GM12878 (cell line): ENCODE measurements around the gene PPP6R2. TPM values are rescaled to one million over a fixed set of nuclear protein-coding genes. Genes with fewer than 3 reads are reported as not detected.

Experiments
- ATAC-seq: fragments of 200-7000 bp; cut with Tn5 transposase; 3 replicates; pipeline ENCODE4 v1.9.1; 2020; ENCODE audit warnings: mild to moderate bottlenecking, moderate library complexity
- BruUV-seq: library from RNA; stranded (reverse); fragments of 400-500 nt; replicated peaks from 2 replicates; lab custom pipeline; 2021; lab: Mats Ljungman, UMichigan
- CTCF ChIA-PET: fragments of 300-600 bp; sonication (Branson Sonifier 250); formaldehyde crosslinking; extraction: SDS; loops from one replicate; lab custom pipeline; 2021; ENCODE audit warnings: inconsistent platforms; lab: Yijun Ruan, JAX
- POLR2A ChIA-PET: fragments of 350-600 bp; formaldehyde crosslinking; extraction: SDS; loops from one replicate; lab custom pipeline; 2021; ENCODE audit warnings: inconsistent platforms; lab: Charles Lee
- RAD21 ChIA-PET: fragments of 300-600 bp; sonication (Branson Sonifier 250); formaldehyde crosslinking; loops from one replicate; lab custom pipeline; 2023; ENCODE audit warnings: antibody characterized with exemption; ENCODE audit not compliant: unreplicated experiment; lab: Charles Lee
- SMC1A ChIA-PET: fragments of 300-600 bp; sonication (Branson Sonifier 250); formaldehyde crosslinking; loops from one replicate; lab custom pipeline; 2023; ENCODE audit not compliant: unreplicated experiment, uncharacterized antibody; lab: Charles Lee
- DNase-seq: peaks from one replicate; pipeline ENCODE4 v3.0.0-alpha.2; 2011; ENCODE audit warnings: low read depth, low spot score
- FAIRE-seq: peaks from 3 replicates; lab custom pipeline; 2011; peaks lifted over from hg19 to GRCh38; lab: Jason Lieb, UNC
- H2AFZ ChIP-seq: 2 replicates; pipeline ENCODE4 v1.6.0; 2011; ENCODE audit warnings: low read depth, low read length, control low read depth; ENCODE audit not compliant: control insufficient read depth
- H3K27ac ChIP-seq: 2 replicates; pipeline ENCODE4 v1.5.1; 2011; ENCODE audit warnings: control low read depth; ENCODE audit not compliant: control insufficient read depth, insufficient read depth
- H3K27me3 ChIP-seq, 2 experiments: replicated peaks in 1 of 2; 2 replicates each; pipeline versions ENCODE4 v1.6.0 to v1.6.1; 2011; ENCODE audit warnings: low read length in 1 of 2; ENCODE audit not compliant: control insufficient read depth in 2 of 2, insufficient read depth in 2 of 2
- H3K36me3 ChIP-seq, 2 experiments: 2 replicates each; pipeline ENCODE4 v1.5.1; 2011; ENCODE audit warnings: low read length in 1 of 2; ENCODE audit not compliant: control insufficient read depth in 2 of 2, insufficient read depth in 2 of 2
- H3K4me1 ChIP-seq: 2 replicates; pipeline ENCODE4 v1.6.1; 2011; ENCODE audit warnings: mild to moderate bottlenecking, low read length, moderate library complexity, mixed read lengths; ENCODE audit not compliant: control insufficient read depth, insufficient read depth
- H3K4me2 ChIP-seq: 2 replicates; pipeline ENCODE4 v1.6.0; 2011; ENCODE audit warnings: control low read depth; ENCODE audit not compliant: control insufficient read depth, insufficient read depth
- H3K4me3 ChIP-seq: fragments of 200-600 bp; sonication (generic); 2 replicates; pipeline ENCODE4 v1.5.1; 2016
- H3K79me2 ChIP-seq: 2 replicates; pipeline ENCODE4 v1.6.0; 2011; ENCODE audit warnings: low read length; ENCODE audit not compliant: control insufficient read depth, insufficient read depth
- H3K9ac ChIP-seq: 2 replicates; pipeline ENCODE4 v1.8.0; 2011; ENCODE audit warnings: low read length, control low read depth, mixed read lengths; ENCODE audit not compliant: control insufficient read depth, insufficient read depth
- H3K9me3 ChIP-seq: replicated peaks from 3 replicates; pipeline ENCODE4 v1.5.1; 2011; ENCODE audit warnings: mild to moderate bottlenecking, low read length; ENCODE audit not compliant: control insufficient read depth, insufficient read depth
- H4K20me1 ChIP-seq: 2 replicates; pipeline ENCODE4 v1.6.0; 2011; ENCODE audit not compliant: control insufficient read depth, insufficient read depth
- ATF7 ChIP-seq: fragments of 450-650 bp; IDR thresholded peaks from 2 replicates; pipeline ENCODE4 v1.6.1; 2016; ENCODE audit warnings: low read depth, mild to moderate bottlenecking
- CTCF ChIP-seq, 3 experiments: IDR thresholded peaks in 2 of 3; conservative IDR thresholded peaks in 1 of 3; 2 replicates each; pipeline ENCODE4 v1.5.1; 2011; ENCODE audit warnings: low read depth in 3 of 3, low read length in 3 of 3, mild to moderate bottlenecking in 3 of 3, control low read depth in 2 of 3, moderate library complexity in 2 of 3, inconsistent platforms in 1 of 3, mixed read lengths in 1 of 3; ENCODE audit not compliant: control insufficient read depth in 2 of 3, insufficient read depth in 1 of 3; ENCODE audit errors: extremely low read depth in 1 of 3
- PBX3 ChIP-seq: IDR thresholded peaks from 2 replicates; pipeline ENCODE4 v1.6.1; 2011; ENCODE audit warnings: mild to moderate bottlenecking, low read depth, low read length, moderate library complexity; ENCODE audit not compliant: insufficient replicate concordance
- POLR2A ChIP-seq: IDR thresholded peaks from 2 replicates; pipeline ENCODE4 v1.6.1; 2011; ENCODE audit warnings: low read depth, mild to moderate bottlenecking, low read length
- RAD21 ChIP-seq: IDR thresholded peaks from 2 replicates; pipeline ENCODE4 v1.6.1; 2011; ENCODE audit warnings: mild to moderate bottlenecking, low read depth, low read length, moderate library complexity; ENCODE audit not compliant: insufficient read depth
- ZBTB33 ChIP-seq: fragments of 450-650 bp; IDR thresholded peaks from 2 replicates; pipeline ENCODE4 v1.6.1; 2017; ENCODE audit warnings: mild to moderate bottlenecking
- WGBS: methylation state at CpG from one replicate; pipeline ENCODE4 v1.1.6; 2016; ENCODE audit warnings: low lambda C conversion rate; ENCODE audit not compliant: insufficient replicate concordance, insufficient coverage; ENCODE audit errors: missing lambda C conversion rate; 5-methylcytosine and 5-hydroxymethylcytosine counted together
- in situ Hi-C: fragments of 300-500 bp; cut with MboI; formaldehyde crosslinking; loops from 9 replicates; pipeline ENCODE4 v1.14.3; 2018; ENCODE audit warnings: mixed read lengths
- intact Hi-C: fragments of 100-400 bp; cut with micrococcal nuclease; formaldehyde crosslinking; loops from one replicate; pipeline ENCODE4 v1.14.2; 2022; ENCODE audit not compliant: unreplicated experiment
- polyA plus RNA-seq, 11 experiments: library from polyadenylated mRNA; depleted of rRNA in 4 of 11; unstranded in 6 of 11; stranded (reverse) in 5 of 11; fragments of >200 nt; fragmentation: Nextera tagmentation in 4 of 11; fragmentation: Illumina TruSeq in 1 of 11; extraction: Ambion mirVana in 4 of 11; extraction: Trizol in 1 of 11; gene quantifications; 1 replicate in 1 of 11; 2 replicates in 10 of 11; pipeline versions ENCODE4 v1.2.1 to v1.2.3, GENCODE V29; 2011 to 2016; ENCODE audit warnings: inconsistent platforms in 2 of 11, missing spikeins in 2 of 11, low read depth in 1 of 11
- total RNA-seq, 4 experiments: library from RNA; depleted of rRNA in 3 of 4; stranded (reverse); fragments of >200 nt in 3 of 4; fragmentation: Illumina TruSeq in 1 of 4; extraction: Trizol in 1 of 4; gene quantifications; 2 replicates each; pipeline versions ENCODE4 v1.2.1 to v1.2.3, GENCODE V29; 2013 to 2021

PPP6R2 gene
- total and polyA plus RNA-seq, 10 of the 15 experiments (the other 5 are each of a cell fraction or from before 2014, with no cell fraction given), result 0.29 to 52.6 (median 25.4) TPM

DNA sequence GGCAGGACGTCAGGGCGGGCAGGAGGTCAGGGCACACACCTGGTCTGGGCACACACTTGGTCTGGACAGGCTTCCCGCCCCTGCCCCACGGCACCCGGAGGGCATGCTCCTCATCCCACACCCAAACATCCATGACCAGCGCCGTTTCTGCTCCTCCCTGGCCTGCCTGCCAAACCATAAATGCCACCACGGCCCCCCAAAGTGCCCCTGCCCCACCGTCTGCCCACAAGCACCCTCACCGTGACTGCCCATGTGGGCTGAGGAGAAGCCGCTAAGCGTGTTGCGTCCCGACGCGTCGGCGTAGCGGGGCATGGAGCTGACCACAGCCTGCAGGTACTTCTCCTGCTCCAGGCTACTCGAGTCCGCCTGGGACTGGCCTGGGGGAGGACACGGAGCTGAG is 115.9 kb downstream of the PPP6R2 start:
- no peak for DNase-seq
- Histone ChIP-seq H2AFZ (no peak overlapping the region), H3K4me2 (no peak overlapping the region), H3K4me3 (no peak overlapping the region), H3K27me3 (no peaks in the 10 kb centered on the region), H3K36me3 (peaks cover 9 to 54% of the 10 kb centered on the region in 2 experiments; a peak in 3 of 4 replicates), H3K9ac (no peak overlapping the region), H3K9me3 (no peaks in the 10 kb centered on the region), H3K27ac (no peak overlapping the region), H3K4me1 (no peaks in the 10 kb centered on the region), H3K79me2 (no peaks in the 10 kb centered on the region), H4K20me1 (no peaks in the 10 kb centered on the region)
- no peak for TF ChIP-seq ATF7
- TF ChIP-seq POLR2A, result peak; percentile 18; the same call in 1 of the 2 replicates
- CTCF ChIA-PET, result interaction anchor here (1.3 to 1.4 kb wide), 2 partner anchors 104 to 162 kb away, joined by 3 read pairs; partner anchors contain the start of gene SYCE3
- SMC1A ChIA-PET, result no interaction called here
- ATAC-seq, result no peak
- no TSS peak for BruUV-seq
- 98% methylated on average over 17 of the region's 22 CpGs for WGBS
- POLR2A ChIA-PET, result no interaction called here
- RAD21 ChIA-PET, result no interaction called here
- no peak for FAIRE-seq
- in situ Hi-C loops, result no loop called here
- intact Hi-C loops, result no loop called here

DNA sequence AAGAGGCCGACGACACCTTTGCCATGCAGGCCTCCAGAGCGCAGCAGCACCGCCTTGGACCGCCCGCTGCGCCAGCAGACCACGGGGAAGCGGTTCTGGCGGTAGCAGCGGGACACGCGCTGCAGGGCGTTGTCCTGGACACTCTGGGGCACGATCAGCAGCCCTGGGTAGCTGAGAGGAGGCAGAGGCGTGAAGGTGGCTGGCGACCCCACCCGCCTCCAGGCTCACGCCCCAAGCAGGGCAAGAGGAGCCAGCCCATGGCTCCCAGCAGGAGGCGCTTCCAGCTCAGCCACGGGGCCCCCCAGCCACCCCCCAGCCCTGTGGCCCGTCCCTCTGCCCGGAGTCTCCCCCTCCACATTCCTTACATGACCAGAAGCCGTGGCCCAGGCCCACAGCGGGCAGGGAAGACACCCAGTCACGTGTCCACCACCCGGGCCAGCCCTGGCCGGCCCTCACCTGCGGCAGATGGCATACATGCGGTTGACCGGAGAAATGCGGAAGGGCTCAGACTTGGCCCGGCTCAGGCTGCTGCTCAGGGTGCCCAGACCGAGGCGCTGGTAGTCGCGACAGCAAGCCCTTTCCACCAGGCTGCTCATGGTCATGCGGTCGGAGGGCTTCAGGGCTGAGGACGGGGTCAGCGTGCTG is 116.5 kb downstream of the PPP6R2 start:
- BruUV-seq, result TSS peak; percentile 33
- Histone ChIP-seq H3K4me2 (no peak overlapping the region), H3K9ac (no peak overlapping the region), H3K27ac (no peak overlapping the region), H3K4me3 (no peak overlapping the region), H3K79me2 (no peaks in the 10 kb centered on the region), H2AFZ (no peak overlapping the region), H3K27me3 (no peaks in the 10 kb centered on the region), H4K20me1 (no peaks in the 10 kb centered on the region), H3K36me3 (peaks cover 11 to 58% of the 10 kb centered on the region in 2 experiments), H3K4me1 (no peaks in the 10 kb centered on the region), H3K9me3 (no peaks in the 10 kb centered on the region)
- CTCF ChIA-PET, result interaction anchor here (1.4 kb wide), 1 partner anchor 103 kb away, joined by 3 read pairs; the partner anchor contains the start of gene SYCE3
- RAD21 ChIA-PET, result no interaction called here
- intact Hi-C loops (no loop called here), in situ Hi-C loops (no loop called here)
- POLR2A ChIA-PET, result no interaction called here
- TF ChIP-seq CTCF (IDR thresholded peaks at IDR 0.05 in 2 of 3, conservative IDR thresholded peaks at IDR 0.05 in 1 of 3; ENCODE audit: control insufficient read depth in 2 of 3, extremely low read depth in 1 of 3, insufficient read depth in 1 of 3, low read depth in 3 of 3, low read length in 3 of 3) (0 out of 6 replicates have a peak, but pooled peaks of 1 of the 3 experiments have one; percentile 9), POLR2A (peak; percentile 3), ZBTB33 (0 out of 2 replicates have a peak, but pooled peaks have one; percentile 24), PBX3 (no peak), RAD21 (0 out of 2 replicates have a peak, but pooled peaks have one; percentile 4)
- SMC1A ChIA-PET, result no interaction called here
- ATAC-seq, result peak; percentile 24; the same call in 1 of the 3 replicates
- FAIRE-seq, result no peak
- no peak for DNase-seq
- WGBS, result 97% methylated on average over 36 of the region's 41 CpGs
